Subcutaneous abdominal adipose tissue (tissue), 5 donors: ENCODE measurements around the gene TESMIN.

Experiments
- H3K27ac ChIP-seq: one replicate; pipeline ENCODE4 v1.7.0; 2013; ENCODE audit warnings: low read depth, mild to moderate bottlenecking, inconsistent platforms, low read length, moderate library complexity
- H3K27me3 ChIP-seq, 5 donors: one replicate each; pipeline ENCODE4 v1.7.0; 2013; ENCODE audit warnings: low read length in 5 of 5, inconsistent platforms in 1 of 5; ENCODE audit not compliant: control insufficient read depth in 5 of 5, insufficient read depth in 4 of 5
- H3K36me3 ChIP-seq, 5 donors: one replicate each; pipeline ENCODE4 v1.7.0; 2013; ENCODE audit warnings: low read length in 5 of 5; ENCODE audit not compliant: control insufficient read depth in 5 of 5, insufficient read depth in 5 of 5
- H3K4me1 ChIP-seq, 5 donors: one replicate each; pipeline ENCODE4 v1.7.0; 2013; ENCODE audit warnings: low read length in 5 of 5, mild to moderate bottlenecking in 3 of 5, moderate library complexity in 1 of 5; ENCODE audit not compliant: control insufficient read depth in 5 of 5, insufficient read depth in 5 of 5
- H3K4me3 ChIP-seq, 5 donors: one replicate each; pipeline ENCODE4 v1.7.0; 2013; ENCODE audit warnings: low read length in 5 of 5, low read depth in 1 of 5
- H3K9ac ChIP-seq, 5 donors: one replicate each; pipeline ENCODE4 v1.7.0; 2013; ENCODE audit warnings: low read length in 5 of 5, mild to moderate bottlenecking in 4 of 5, moderate library complexity in 3 of 5
- H3K9me3 ChIP-seq, 5 donors: one replicate each; pipeline ENCODE4 v1.7.0; 2013; ENCODE audit warnings: low read length in 5 of 5; ENCODE audit not compliant: control insufficient read depth in 5 of 5
- donor health status: healthy.
- donor health status: healthy.
- donor health status: healthy.
- donor health status: healthy.
- donor health status: healthy.

The TESMIN gene

GRCh38 chr11:68749229-68750123, 1.8 kb downstream of the TESMIN start:
- H3K27me3 ChIP-seq = no peaks in the 10 kb centered on the region
- H3K4me3 ChIP-seq = peak overlapping the region; percentile 11 to 40 (median 30)
- H3K4me1 ChIP-seq = peaks cover 4 to 21% (median 16%) of the 10 kb centered on the region in 5 donors
- H3K27ac ChIP-seq = peak overlapping the region; percentile 23
- no peak overlapping the region for H3K9ac ChIP-seq
- peaks cover 0 to 4% (median 3%) of the 10 kb centered on the region in 5 donors for H3K36me3 ChIP-seq
- H3K9me3 ChIP-seq = no peaks in the 10 kb centered on the region

GRCh38 chr11:68748061-68748460, 3.3 kb downstream of the TESMIN start:
- peaks cover 4 to 21% (median 16%) of the 10 kb centered on the region in 5 donors for H3K4me1 ChIP-seq
- no peaks in the 10 kb centered on the region for H3K27me3 ChIP-seq
- H3K27ac ChIP-seq = no peak overlapping the region
- no peak overlapping the region for H3K4me3 ChIP-seq
- H3K36me3 ChIP-seq = no peaks in the 10 kb centered on the region
- no peak overlapping the region for H3K9ac ChIP-seq
- no peaks in the 10 kb centered on the region for H3K9me3 ChIP-seq

GRCh38 chr11:68743539-68743938, 7.8 kb downstream of the TESMIN start:
- no peaks in the 10 kb centered on the region for H3K27me3 ChIP-seq
- H3K9me3 ChIP-seq = no peaks in the 10 kb centered on the region
- H3K36me3 ChIP-seq = no peaks in the 10 kb centered on the region
- H3K4me1 ChIP-seq = no peaks in the 10 kb centered on the region
- H3K27ac ChIP-seq = no peak overlapping the region
- H3K9ac ChIP-seq = no peak overlapping the region
- no peak overlapping the region for H3K4me3 ChIP-seq

GRCh38 chr11:68741463-68741862, 9.9 kb downstream of the TESMIN start:
- Histone ChIP-seq H3K27me3 (no peaks in the 10 kb centered on the region), H3K36me3 (no peaks in the 10 kb centered on the region), H3K9ac (no peak overlapping the region), H3K4me3 (no peak overlapping the region), H3K4me1 (peaks cover 0 to 5% (median 0%) of the 10 kb centered on the region in 5 donors), H3K27ac (no peak overlapping the region), H3K9me3 (no peaks in the 10 kb centered on the region)

- H3K9ac ChIP-seq = no peak overlapping the region
- H3K27me3 ChIP-seq = peaks cover 0 to 3% (median 0%) of the 10 kb centered on the region in 5 donors
- H3K27ac ChIP-seq = no peak overlapping the region
- no peak overlapping the region for H3K4me3 ChIP-seq
- peaks cover 0 to 11% (median 0%) of the 10 kb centered on the region in 5 donors for H3K4me1 ChIP-seq
- no peaks in the 10 kb centered on the region for H3K9me3 ChIP-seq
- no peaks in the 10 kb centered on the region for H3K36me3 ChIP-seq
Observed at GRCh38 chr11:68735646-68736045, 15.7 kb downstream of the TESMIN start.

- Histone ChIP-seq H3K27me3 (peaks cover 0 to 3% (median 0%) of the 10 kb centered on the region in 5 donors), H3K9ac (no peak overlapping the region), H3K4me3 (no peak overlapping the region), H3K27ac (no peak overlapping the region), H3K9me3 (no peaks in the 10 kb centered on the region), H3K4me1 (peaks cover 0 to 11% (median 0%) of the 10 kb centered on the region in 5 donors), H3K36me3 (no peaks in the 10 kb centered on the region)
Observed at GRCh38 chr11:68735125-68735524, 16.2 kb downstream of the TESMIN start.

- Histone ChIP-seq H3K27me3 (peaks cover 0 to 3% (median 0%) of the 10 kb centered on the region in 5 donors), H3K9ac (no peak overlapping the region), H3K36me3 (no peaks in the 10 kb centered on the region), H3K4me3 (no peak overlapping the region), H3K9me3 (no peaks in the 10 kb centered on the region), H3K27ac (no peak overlapping the region), H3K4me1 (peaks cover 0 to 11% (median 0%) of the 10 kb centered on the region in 5 donors)
Observed at GRCh38 chr11:68734111-68734510, 17.2 kb downstream of the TESMIN start.

GRCh38 chr11:68727783-68728182, 23.5 kb downstream of the TESMIN start:
- H3K9me3 ChIP-seq = no peaks in the 10 kb centered on the region
- H3K27me3 ChIP-seq = no peaks in the 10 kb centered on the region
- no peaks in the 10 kb centered on the region for H3K36me3 ChIP-seq

GRCh38 chr11:68724293-68724692, 27.0 kb downstream of the TESMIN start:
- H3K4me1 ChIP-seq = no peaks in the 10 kb centered on the region
- H3K4me3 ChIP-seq = no peak overlapping the region
- peaks cover 0 to 5% (median 3%) of the 10 kb centered on the region in 5 donors for H3K27me3 ChIP-seq
- no peaks in the 10 kb centered on the region for H3K36me3 ChIP-seq
- peaks cover 0 to 7% (median 4%) of the 10 kb centered on the region in 5 donors for H3K9me3 ChIP-seq
- no peak overlapping the region for H3K27ac ChIP-seq
- no peak overlapping the region for H3K9ac ChIP-seq

More at GRCh38 chr11:68727783-68728182, 23.5 kb downstream of the TESMIN start:
- H3K27ac ChIP-seq = no peak overlapping the region
- H3K4me1 ChIP-seq = no peaks in the 10 kb centered on the region
- no peak overlapping the region for H3K4me3 ChIP-seq
- H3K9ac ChIP-seq = no peak overlapping the region

- Histone ChIP-seq H3K27me3 (peaks cover 0 to 6% (median 3%) of the 10 kb centered on the region in 5 donors), H3K27ac (no peak overlapping the region), H3K9me3 (peaks cover 0 to 7% (median 4%) of the 10 kb centered on the region in 5 donors), H3K9ac (no peak overlapping the region), H3K4me3 (no peak overlapping the region), H3K36me3 (no peaks in the 10 kb centered on the region), H3K4me1 (no peaks in the 10 kb centered on the region)
Observed at GRCh38 chr11:68722143-68722542, 29.2 kb downstream of the TESMIN start.
